GM19193 (cell line): ENCODE data around the gene RNU6-1.

ENCODE experiments used
- POLR2A ChIP-seq: IDR thresholded peaks from 4 replicates; pipeline ENCODE4 v1.6.1; 2011; ENCODE audit not compliant: insufficient read depth, insufficient read length; ENCODE audit errors: extremely low read depth

Gene RNU6-1

GRCh38 chr15:67805666-67806516 lies 34.0 kb downstream of the RNU6-1 start:
- TF ChIP-seq POLR2A, result no peak

- no peak for TF ChIP-seq POLR2A
These were observed 34.7 kb downstream of the RNU6-1 start for GRCh38 chr15:67805008-67805665.

GRCh38 chr15:67803996-67804843 lies 35.6 kb downstream of the RNU6-1 start:
- TF ChIP-seq POLR2A, result no peak

- no peak for TF ChIP-seq POLR2A
These were observed 36.5 kb downstream of the RNU6-1 start for GRCh38 chr15:67803299-67803698.

- TF ChIP-seq POLR2A, result no peak
These were observed 37.6 kb downstream of the RNU6-1 start for GRCh38 chr15:67801926-67802914.

- TF ChIP-seq POLR2A, result no peak
These were observed 38.7 kb downstream of the RNU6-1 start for GRCh38 chr15:67801142-67801541.

- no peak for TF ChIP-seq POLR2A
These were observed 40.0 kb downstream of the RNU6-1 start for GRCh38 chr15:67799801-67800205.

- TF ChIP-seq POLR2A, result no peak
These were observed 43.4 kb downstream of the RNU6-1 start for GRCh38 chr15:67796196-67797127.

- TF ChIP-seq POLR2A, result no peak
These were observed 44.8 kb downstream of the RNU6-1 start for GRCh38 chr15:67794832-67795574.

GRCh38 chr15:67792250-67792942 lies 47.4 kb downstream of the RNU6-1 start:
- TF ChIP-seq POLR2A, result no peak

GRCh38 chr15:67790610-67791319 lies 49.1 kb downstream of the RNU6-1 start:
- no peak for TF ChIP-seq POLR2A
